ENCODE measurements around the gene FBLN7. TPM values are rescaled to one million over a fixed set of nuclear protein-coding genes. Genes with fewer than 3 reads are reported as not detected.

The FBLN7 gene
- total RNA-seq, 1 donor from 2014 or later: under 0.01 TPM

GRCh38 chr2:112155331-112156151 lies 17.4 kb downstream of the FBLN7 start:
- H3K27me3 ChIP-seq (ENCODE audit: control insufficient read depth, insufficient read depth, low read length): no peaks in the 10 kb centered on the region
- TF ChIP-seq CTCF (IDR thresholded peaks at IDR 0.05; ENCODE audit: insufficient read depth, low read length, severe bottlenecking): no peak
- H3K36me3 ChIP-seq (ENCODE audit: control insufficient read depth, insufficient read depth, low read length): no peaks in the 10 kb centered on the region
- no peak for FAIRE-seq
- DNase-seq (ENCODE audit: low read depth): no peak
- H3K4me3 ChIP-seq (ENCODE audit: low read depth, low read length): no peak overlapping the region

GRCh38 chr2:112156152-112156986 lies 18.2 kb downstream of the FBLN7 start:
- TF ChIP-seq CTCF (IDR thresholded peaks at IDR 0.05; ENCODE audit: insufficient read depth, low read length, severe bottlenecking): no peak
- H3K36me3 ChIP-seq (ENCODE audit: control insufficient read depth, insufficient read depth, low read length): no peaks in the 10 kb centered on the region
- FAIRE-seq: no peak
- DNase-seq (ENCODE audit: low read depth): peak; percentile 18
- H3K4me3 ChIP-seq (ENCODE audit: low read depth, low read length): no peak overlapping the region
- no peaks in the 10 kb centered on the region for H3K27me3 ChIP-seq (ENCODE audit: control insufficient read depth, insufficient read depth, low read length)

- Histone ChIP-seq H3K36me3 (ENCODE audit: control insufficient read depth, insufficient read depth, low read length) (no peaks in the 10 kb centered on the region), H3K4me3 (ENCODE audit: low read depth, low read length) (no peak overlapping the region), H3K27me3 (ENCODE audit: control insufficient read depth, insufficient read depth, low read length) (no peaks in the 10 kb centered on the region)
- DNase-seq (ENCODE audit: low read depth) (peak; percentile 33), FAIRE-seq (no peak)
- TF ChIP-seq CTCF (IDR thresholded peaks at IDR 0.05; ENCODE audit: insufficient read depth, low read length, severe bottlenecking): no peak
Measured at GRCh38 chr2:112157472-112157871, 19.3 kb downstream of the FBLN7 start.

- no peak for TF ChIP-seq CTCF (IDR thresholded peaks at IDR 0.05; ENCODE audit: insufficient read depth, low read length, severe bottlenecking)
- Histone ChIP-seq H3K4me3 (ENCODE audit: low read depth, low read length) (no peak overlapping the region), H3K36me3 (ENCODE audit: control insufficient read depth, insufficient read depth, low read length) (no peaks in the 10 kb centered on the region), H3K27me3 (ENCODE audit: control insufficient read depth, insufficient read depth, low read length) (no peaks in the 10 kb centered on the region)
- no peak for FAIRE-seq
- no peak for DNase-seq (ENCODE audit: low read depth)
Measured at GRCh38 chr2:112159454-112159921, 21.3 kb downstream of the FBLN7 start.

GRCh38 chr2:112160283-112161250 lies 22.4 kb downstream of the FBLN7 start:
- no peak for DNase-seq (ENCODE audit: low read depth)
- Histone ChIP-seq H3K27me3 (ENCODE audit: control insufficient read depth, insufficient read depth, low read length) (no peaks in the 10 kb centered on the region), H3K4me3 (ENCODE audit: low read depth, low read length) (no peak overlapping the region), H3K36me3 (ENCODE audit: control insufficient read depth, insufficient read depth, low read length) (no peaks in the 10 kb centered on the region)
- no peak for TF ChIP-seq CTCF (IDR thresholded peaks at IDR 0.05; ENCODE audit: insufficient read depth, low read length, severe bottlenecking)
- no peak for FAIRE-seq

All from bronchial epithelial cell (primary cell).